ENCODE results near the gene CDK17.

DNA sequence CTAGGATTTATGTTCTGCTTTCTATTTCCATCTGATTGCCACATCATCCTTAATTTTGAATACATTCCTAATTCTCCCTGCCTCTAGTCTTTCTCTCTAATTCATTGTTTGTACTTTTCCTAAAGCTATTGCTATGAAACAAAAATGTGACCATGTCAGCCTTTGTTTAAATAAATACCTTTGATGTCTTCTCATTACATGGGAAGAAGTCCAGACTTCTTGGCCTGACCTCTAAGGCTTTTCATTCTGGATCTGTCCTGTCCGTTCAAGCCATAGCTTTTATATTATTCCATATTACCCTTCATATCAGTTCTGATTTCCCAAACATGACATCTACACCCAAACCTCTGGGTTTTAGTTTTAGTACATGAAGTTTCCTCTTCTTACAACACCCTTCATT, 91.4 kb downstream of the CDK17 start:
- TF ChIP-seq YY1 (IDR thresholded peaks at IDR 0.05; ENCODE audit: insufficient read depth, insufficient read length), result no peak
- no peak for TF ChIP-seq SUZ12 (IDR thresholded peaks at IDR 0.05; ENCODE audit: extremely low read depth, insufficient read depth, insufficient read length)
- TF ChIP-seq ZNF274 (IDR thresholded peaks at IDR 0.05; ENCODE audit: low read depth, low read length), result no peak

Data from NT2/D1 (cell line).